GM23248 (cell line): ENCODE data around the gene PTCH2.
"Not testable (repeated sequence)": the region's sequence is repeated elsewhere in the genome, so short reads cannot be mapped to it uniquely, and the experiment has no call there.

Source experiments
- EZH2 ChIP-seq: fragments of 200-600 bp; sonication (generic); IDR thresholded peaks from 2 replicates; pipeline ENCODE4 v1.6.1; 2018; ENCODE audit warnings: antibody characterized with exemption, mild to moderate bottlenecking; ENCODE audit not compliant: insufficient read depth, poor library complexity, severe bottlenecking
- EZH2phosphoT487 ChIP-seq: fragments of 200-600 bp; sonication (generic); IDR thresholded peaks from 2 replicates; pipeline ENCODE4 v1.6.1; 2018; ENCODE audit warnings: antibody characterized with exemption, moderate library complexity, mild to moderate bottlenecking, low read depth; ENCODE audit not compliant: insufficient read depth

- not testable (repeated sequence) for TF ChIP-seq EZH2phosphoT487, EZH2
Measured at GRCh38 chr1:44838294-44838693, 4.8 kb downstream of the PTCH2 start.
